GM19238 (cell line): ENCODE data around the gene CADM1.

Source experiments
- DNase-seq: peaks from one replicate; pipeline ENCODE4 v3.0.0; 2011; ENCODE audit warnings: low spot score; ENCODE audit not compliant: insufficient read length

The CADM1 gene

DNA sequence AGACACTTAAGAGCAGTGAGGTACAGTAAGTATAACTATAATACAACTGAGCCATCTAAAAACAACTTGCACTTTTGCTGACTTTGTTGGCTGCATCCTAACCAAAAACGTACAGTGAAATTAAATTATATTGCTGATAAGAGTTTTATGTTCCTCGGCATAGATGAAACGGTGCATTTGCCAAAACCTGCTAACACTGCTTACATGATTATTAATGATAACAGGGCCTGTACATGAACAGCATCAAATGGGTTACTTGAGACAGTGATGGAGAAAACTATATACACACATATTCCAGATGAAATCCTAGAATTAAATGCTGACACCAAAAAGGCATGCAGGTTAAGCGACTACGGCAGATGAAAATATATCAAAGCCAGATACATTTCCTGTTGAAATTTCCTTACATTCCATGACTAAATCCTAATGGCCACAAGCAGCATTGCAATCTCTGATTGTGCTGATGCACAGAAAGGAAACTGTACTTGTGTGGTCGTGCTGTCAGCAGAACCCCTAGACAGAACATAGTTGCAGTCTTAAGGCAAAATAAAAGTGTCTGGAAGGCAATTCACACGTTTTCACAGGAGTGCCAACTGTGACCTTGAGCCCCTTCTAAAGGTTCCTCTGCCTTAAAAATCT is 143.9 kb downstream of the CADM1 start:
- DNase-seq, result no peak

DNA sequence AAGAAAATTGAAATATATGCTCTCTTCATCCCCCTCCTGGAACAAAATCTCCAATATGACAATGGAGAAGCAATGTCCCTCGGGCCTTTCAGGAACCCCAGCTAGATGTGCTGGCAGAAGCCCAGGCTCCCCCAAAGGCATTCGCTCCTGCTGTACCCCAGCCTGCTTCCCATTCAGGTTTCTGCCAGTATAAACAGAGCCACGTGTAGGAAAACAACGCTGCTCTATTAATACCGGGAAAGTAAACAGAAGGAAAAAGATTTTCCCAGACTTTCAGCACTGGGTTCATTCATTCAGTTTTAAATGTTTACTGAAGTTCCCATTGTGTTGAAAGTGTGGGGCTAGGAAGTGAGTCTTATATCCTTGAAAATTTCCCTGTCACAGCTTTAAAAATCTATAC is 147.1 kb downstream of the CADM1 start:
- DNase-seq, result no peak

DNA sequence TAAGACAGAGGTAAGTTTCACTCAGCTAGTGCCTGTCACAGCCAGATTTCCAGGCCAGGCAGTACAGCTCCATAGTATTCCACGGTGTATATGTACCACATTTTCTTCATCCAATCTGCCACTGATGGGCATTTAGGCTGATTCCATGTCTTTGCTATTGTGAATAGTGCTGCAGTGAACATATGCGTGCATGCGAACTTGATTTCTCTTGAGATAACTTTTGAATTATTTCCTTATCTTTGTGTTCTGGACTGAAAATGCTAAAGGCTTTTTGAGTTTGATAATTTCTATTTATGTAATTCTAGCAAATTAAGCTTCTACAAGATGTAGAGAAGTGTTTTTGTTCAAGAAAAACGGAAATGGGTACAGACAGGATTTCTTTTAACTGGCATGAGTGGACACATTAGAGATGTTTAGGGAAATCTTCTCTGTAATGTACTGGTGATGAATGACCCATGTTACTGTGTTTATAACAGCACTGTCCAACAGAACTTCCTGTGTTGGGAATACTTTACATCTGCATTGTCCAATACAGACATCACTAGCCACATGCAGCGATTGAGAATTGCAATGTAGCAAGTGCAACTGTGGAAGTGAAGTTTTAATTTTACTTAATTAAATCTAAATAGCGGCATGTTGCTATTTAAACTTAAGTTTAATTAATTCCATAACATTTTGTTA is 151.3 kb downstream of the CADM1 start:
- DNase-seq, result no peak

DNA sequence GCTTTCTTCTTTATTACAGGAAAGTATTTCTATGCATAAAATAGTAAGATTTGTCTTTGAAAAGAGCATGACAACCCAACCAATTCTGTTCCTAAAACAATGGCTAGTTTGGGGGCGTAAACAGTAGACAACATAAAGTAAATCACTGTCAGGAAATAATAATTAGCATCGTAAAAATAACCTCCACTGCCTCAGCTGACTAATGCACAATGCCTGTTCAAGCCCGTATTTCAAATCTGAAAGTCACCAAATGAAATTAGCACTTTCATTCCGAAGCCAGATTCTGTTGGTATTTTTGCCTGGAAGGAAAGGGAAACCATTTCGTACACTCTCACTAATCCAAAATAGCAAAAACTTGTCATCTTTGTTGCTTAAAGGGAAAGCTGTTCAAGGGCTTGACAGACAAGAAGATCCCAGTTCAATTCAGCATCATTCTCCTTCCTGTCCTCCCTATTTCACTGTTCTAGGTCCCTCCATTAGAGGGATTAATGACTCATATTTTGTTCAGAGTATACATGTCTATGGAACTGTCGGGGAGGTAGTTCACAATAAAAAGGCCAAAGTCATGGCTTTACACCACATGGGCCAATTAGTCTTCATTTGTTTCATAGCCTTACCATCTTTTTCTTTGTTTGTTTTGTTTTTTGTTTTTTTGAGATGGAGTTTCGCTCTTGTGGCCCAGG is 154.7 kb downstream of the CADM1 start:
- DNase-seq, result no peak

DNA sequence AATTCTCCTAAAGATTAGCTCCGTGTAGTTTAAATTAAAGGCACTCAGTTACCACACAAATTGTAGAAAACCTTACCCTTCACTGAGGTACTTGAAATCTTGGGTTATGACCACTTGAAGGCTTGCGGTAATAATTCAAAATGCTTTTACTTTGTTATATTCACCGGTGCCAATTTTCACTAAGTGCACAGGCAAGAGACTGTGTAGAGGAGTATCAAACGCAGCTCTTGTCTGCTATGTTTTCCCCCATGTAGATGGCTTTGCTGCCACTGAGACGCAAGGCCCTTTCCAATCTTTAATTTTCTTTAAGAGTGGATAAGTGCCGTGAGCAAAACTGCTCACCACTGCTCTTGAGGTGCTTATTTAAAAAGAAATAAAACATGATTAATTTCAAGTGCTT is 155.8 kb downstream of the CADM1 start:
- DNase-seq, result no peak

DNA sequence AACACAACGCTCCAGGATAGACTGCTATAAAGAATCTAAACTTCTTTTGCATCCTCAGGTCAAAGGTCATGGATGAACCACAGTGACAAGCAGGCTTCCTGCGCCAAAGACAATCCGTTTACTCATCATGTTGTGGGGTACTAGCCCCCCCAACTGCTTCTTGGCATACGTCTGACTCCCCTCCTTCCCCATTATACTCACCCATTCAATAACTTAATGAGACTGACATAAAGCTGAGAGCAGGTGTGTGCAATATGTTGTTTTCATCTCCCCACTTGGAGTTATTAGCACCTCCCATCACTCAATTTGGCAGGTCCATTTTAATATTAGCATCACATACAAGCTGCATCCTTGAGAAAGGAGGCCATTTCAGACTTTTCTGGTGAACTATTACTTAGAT is 157.1 kb downstream of the CADM1 start:
- DNase-seq, result no peak

DNA sequence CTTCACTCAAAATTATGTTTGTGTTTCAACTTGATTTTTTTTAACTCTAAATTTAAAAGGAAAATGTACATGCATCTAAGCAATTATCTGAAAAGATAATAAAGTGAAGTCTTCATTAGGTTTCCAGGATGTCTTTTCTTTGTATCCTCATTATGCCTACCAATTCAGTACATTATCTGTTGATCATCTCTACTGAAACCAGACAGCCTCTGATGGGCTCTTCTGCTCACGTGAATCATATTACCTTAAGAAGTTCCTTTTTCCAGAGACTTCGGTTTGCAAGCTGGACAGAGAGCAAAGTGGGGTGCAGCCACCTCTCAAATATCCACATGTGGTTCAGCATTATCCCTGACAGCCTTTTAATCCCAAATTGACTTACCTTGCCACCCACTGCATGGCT is 158.4 kb downstream of the CADM1 start:
- no peak for DNase-seq

DNA sequence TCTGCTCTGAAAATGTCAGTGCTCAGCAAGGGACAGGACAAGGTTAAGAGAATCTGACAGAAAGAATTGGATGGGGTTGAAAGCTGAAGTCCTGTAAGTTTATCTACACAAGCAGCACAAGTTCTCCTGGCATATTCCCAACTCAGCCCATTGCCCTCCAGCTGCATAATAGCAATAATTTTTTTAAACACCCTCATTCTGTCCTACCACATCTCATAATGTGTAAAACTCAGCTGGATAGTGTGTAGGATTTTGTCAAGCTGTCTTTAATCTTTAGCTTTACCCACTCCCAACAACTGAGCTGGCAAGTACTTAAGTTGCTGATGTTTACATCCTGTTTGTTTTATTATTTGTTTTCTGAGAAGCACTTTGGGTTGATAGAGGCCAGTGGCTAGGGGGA is 158.9 kb downstream of the CADM1 start:
- DNase-seq, result no peak

DNA sequence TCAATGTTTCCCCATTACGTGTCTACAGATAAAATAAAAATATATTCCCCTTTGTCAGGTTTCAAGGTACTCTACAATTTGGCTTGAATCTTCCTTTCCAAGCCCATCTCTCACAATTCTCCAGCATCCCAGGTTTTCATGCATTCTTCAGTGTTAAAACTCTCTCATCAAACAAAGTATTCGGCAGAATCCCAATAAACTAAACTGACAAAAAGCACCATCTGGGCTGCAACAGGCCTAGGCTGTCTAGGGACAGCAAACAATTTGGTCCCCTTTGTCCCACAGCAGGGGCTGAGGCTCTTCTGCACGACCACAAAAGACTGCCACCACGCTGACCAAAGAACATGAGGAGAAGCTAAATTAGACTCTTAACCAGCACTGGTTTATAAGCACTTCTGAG is 159.4 kb downstream of the CADM1 start:
- DNase-seq, result no peak

DNA sequence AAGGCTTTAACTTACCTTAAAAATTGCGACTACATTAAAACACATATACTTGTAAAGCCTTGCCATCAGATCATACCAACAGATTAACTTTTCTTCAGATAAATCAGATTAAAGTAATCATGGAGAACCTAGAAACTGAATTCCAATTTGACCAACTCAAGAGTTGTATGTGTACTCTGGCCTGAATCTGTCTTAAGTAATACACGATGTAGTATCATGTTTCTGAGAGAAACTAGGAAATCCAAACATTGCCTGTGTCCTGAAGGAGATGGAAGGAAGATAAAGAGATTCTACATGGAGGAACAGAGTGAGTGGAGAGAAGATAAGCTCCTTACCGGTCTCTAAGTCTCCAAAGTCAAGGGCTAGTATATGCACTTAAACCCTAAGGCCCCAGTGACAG is 162.1 kb downstream of the CADM1 start:
- no peak for DNase-seq

DNA sequence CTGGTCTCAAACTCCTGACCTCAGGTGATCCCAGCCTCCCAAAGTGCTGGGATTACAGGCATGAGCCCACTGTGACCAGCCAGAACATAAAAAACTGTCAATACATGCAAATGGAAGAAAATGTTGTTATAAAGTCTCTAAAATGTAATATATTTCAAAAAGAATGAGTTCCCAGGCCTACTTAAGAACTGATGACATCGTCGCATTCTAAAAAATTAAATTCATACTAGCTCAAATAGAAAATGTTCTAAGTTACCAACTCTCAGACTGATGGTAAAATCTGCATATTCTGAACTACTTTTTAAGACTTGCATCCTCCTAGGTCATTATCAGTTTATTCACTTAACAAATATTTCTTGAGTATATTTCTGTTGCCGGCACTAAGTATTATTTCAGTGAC is 163.3 kb downstream of the CADM1 start:
- no peak for DNase-seq

DNA sequence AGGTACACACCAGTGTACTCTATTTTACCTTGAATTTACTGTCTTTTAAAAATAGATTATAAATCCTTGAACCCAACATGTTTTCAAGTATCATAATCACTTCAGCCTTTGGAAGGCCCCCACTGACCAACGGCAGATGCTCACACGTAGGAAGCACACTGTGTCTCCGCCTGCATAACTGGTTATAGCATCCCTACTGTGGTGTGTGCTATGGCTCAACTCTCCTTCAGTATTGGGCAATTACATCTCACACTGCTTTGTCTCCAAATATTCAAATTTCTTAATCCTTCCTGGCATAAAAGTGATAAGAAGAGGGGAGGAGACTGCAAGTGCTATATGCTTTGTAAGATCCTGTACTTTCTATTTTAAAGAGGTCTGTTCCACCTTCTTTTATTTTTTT is 165.7 kb downstream of the CADM1 start:
- no peak for DNase-seq

DNA sequence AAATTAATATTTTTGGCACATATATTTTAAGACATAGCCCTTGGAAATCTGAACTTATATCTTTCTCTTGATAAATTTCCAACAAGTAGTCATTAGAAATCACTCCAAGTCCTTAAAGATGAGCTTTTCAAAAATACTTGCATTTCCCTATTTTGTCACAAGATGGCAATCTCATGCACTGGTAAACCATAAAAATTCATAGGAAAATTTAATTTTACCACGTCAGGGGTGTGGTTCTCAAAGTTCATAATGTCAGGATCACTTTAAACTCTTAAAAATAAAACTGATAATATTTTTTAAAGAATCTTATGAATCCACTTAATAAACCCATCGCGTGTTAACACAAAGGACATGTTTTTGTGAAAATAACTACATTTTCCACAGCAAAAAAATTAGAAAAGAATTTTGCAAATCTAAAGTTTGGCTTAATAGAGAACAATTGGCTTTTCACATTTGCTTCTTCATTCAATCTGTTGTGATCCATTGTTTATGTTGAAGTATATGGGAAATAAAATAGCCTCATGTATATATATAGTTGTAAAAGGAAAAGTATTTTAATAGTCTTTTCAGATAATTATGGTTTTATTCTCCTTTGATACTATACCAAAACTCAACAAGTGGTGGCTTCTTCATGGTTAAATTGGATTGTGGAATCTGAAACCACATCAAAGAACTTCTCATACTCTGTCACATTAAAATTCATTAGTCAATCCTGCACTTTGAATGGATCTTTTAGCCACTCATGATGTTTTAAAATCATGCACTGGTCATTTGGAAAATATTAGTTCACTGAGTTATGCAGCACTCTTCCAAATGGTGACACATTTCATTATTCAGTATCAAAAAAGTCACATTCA is 169.1 kb downstream of the CADM1 start:
- no peak for DNase-seq

DNA sequence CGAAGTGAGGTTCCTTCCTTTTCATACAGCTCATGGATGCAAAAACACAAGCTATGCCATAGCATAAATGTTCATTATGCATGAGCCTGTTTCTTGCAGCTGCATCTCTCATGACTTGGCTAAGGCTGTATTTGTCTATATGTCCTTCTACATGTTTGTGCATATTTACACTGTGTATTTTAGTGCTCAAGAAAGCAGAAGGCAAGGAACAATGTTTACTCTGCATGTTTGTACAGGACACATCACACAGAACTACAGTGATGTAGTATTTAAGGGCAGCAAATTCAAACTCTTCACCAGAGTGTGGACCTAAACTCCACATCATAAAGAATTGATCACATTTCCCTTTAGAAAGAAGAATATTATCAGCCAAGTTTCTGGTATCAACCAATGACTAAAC is 170.3 kb downstream of the CADM1 start:
- DNase-seq, result no peak

DNA sequence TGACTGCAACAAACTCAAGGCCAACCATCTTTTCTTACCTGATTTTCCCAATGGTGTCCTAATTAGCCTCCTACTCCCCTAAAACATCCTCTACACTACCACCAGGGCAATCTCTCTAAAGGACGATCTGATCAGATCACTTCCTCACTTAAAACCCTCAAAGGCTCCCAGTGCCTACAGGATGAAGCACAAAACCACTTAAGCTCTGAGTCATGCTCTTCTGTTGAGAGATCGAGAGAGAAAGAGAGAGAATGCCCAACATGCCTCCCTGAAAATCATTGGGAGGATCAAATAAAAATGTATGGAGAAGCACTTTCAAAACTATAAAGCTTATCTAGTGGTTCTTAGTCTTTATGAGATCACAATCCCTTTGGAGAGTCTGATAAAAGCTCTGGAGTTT is 171.1 kb downstream of the CADM1 start:
- DNase-seq, result no peak

DNA sequence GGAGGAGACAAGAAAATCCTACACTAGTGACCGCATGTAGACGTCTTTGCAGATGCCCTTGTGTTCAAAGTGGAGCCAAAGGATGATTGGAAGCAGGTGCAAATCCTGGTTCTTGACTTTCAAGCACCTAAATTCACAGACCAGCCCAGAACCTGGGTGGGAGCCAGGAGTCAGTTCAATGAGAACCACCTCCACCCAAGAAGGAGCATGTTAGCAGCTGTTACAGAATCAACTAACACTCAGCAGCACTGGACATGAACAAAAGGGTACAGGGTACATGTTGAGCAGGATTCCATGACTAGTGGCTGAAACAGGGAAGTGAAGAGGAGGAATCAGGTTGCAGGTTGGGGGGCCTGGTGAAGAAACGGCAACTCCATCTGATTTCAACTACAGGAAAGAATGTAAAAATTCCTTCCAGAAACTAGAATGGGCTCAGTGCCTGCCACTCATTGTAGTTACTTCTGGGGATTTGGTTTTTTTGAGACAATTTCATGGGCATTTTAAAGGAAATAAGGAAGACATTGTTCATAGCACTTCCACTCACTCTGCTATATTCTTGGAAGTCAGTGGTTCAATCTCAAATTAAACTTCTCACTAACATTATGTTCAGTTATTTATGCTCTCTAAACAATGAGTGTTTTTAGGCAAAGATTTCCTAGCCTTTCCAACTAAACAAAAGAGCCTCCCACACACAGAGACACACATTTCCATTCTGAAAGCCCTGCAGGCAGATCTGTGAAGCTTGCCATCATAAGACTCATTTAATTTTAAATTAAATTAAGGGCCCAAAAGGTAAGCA is 173.3 kb downstream of the CADM1 start:
- no peak for DNase-seq

DNA sequence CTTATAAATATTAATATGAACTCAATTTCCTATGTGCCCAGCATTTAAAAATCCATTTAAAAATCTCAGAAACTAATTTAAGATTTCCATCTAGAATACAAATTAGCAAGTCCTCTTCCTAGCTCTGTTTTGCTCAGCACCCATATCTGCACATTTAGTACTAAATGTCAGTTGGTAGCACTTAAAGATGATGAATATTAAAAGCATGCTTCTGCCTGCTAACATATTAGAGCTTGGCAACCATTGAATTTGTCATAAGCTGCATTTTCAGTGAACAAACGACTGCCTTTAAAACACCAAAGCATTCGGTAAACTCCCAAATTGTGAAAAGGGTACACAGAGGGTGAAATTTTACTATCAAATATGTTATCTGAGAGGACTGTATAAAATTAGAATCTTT is 177.7 kb downstream of the CADM1 start:
- DNase-seq, result no peak

DNA sequence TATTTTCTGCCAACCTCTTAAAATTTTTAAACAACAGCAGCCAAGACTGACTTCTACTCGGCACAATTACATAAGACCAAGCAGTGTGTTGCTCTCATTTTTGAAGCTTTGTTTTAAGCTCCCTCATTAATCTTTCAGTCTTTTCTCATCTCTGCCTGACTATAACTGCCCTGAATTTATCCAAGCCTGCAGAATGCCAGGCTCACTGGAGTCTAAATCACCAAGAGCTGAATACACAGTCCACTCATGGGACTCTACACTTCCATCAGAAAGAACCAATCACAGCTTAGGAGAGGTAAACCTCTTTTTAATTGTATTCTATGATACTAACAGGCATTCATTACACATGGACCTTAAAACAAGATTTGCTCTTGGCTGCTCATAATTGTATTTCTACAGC is 178.7 kb downstream of the CADM1 start:
- no peak for DNase-seq

DNA sequence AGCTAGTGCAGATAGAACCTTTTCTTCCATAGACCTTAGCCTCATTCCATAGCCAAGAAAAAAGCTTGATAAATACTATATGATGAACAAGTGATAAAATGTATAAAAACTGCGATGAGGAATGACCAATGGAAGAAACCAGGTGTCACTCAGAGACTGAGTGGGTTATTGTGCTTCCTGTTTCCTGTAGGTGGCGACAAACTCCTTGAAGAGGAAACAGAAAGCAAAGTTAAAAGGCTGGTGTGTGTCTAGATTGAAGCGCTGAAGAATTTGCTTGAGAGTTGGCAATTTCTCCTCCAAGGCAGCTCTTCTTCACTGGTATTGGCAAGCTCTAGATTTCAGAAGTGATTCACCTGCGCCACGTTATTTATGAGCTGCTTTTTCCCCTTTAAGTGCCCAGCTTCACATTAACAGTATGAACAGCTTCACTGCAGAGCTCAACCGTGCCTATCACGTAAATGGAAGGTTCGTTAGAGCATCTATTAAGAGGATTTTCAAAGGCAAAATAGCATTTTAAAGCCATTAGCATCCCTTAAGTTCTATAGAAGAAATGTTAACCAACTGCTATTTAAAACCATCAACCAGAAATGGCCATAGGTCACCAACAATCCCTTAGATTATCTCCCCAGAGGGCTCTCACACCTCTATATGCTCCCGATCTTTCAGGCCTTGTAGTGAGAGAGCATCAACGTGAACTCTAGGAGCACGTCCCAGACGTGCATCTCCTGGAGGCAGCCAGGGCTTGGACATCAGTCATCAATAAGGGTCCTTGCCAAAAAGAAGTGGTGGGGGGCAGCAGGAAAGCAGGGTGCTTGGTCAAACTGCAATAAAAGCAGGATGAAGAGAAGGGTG is 179.4 kb downstream of the CADM1 start:
- DNase-seq, result peak; percentile 19

DNA sequence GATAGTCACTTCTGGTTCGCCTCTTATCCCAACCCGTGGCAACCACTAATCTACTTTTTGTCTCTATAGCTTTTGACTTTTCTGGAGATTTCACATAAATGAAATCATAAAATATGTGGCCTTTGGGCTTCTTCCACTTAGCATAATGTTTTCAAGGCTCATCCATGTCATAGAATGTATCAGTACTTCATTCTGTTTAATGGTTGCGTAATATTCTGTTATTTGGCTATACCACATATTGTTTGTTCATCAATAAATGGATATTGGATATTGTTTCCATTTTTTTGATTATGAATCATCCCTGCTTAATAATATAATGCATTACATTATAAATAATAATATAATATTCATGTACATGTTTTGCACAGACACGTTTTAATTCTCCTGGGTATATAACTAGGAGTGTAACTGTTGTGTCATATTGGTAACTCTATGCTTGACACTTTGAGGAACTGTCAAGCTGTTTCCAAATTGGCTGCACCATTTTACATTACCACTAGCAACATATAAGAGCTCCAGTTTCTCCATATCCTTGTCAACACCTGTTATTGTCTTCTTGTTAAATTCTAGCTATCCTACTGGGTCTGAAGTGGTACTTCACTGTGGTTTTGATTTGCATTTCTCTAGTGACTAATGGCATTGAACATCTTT is 181.5 kb downstream of the CADM1 start:
- DNase-seq, result no peak
